HG03095 (cell line): ENCODE data around the gene GABRR2.
"Not testable (repeated sequence)": the region's sequence is repeated elsewhere in the genome, so short reads cannot be mapped to it uniquely, and the experiment has no call there.

Experiments used
- ATAC-seq: cut with Tn5 transposase; IDR thresholded peaks from one replicate; pipeline ENCODE4 v1.9.1; 2021; ENCODE audit warnings: moderate library complexity; ENCODE audit not compliant: unreplicated experiment

The GABRR2 gene

GRCh38 chr6:89260832-89261231, 54.3 kb downstream of the GABRR2 start:
- no peak for ATAC-seq

GRCh38 chr6:89260310-89260709, 54.8 kb downstream of the GABRR2 start:
- ATAC-seq = no peak

GRCh38 chr6:89258912-89259311, 56.2 kb downstream of the GABRR2 start:
- ATAC-seq = peak; percentile 64

- no peak for ATAC-seq
These were observed 57.3 kb downstream of the GABRR2 start for GRCh38 chr6:89257781-89258180.

GRCh38 chr6:89257346-89257745, 57.8 kb downstream of the GABRR2 start:
- ATAC-seq = no peak

GRCh38 chr6:89255417-89255816, 59.7 kb downstream of the GABRR2 start:
- ATAC-seq = no peak

GRCh38 chr6:89254569-89254968, 60.5 kb downstream of the GABRR2 start:
- ATAC-seq = no peak

- no peak for ATAC-seq
These were observed 62.2 kb downstream of the GABRR2 start for GRCh38 chr6:89252907-89253306.

GRCh38 chr6:89251976-89252375, 63.1 kb downstream of the GABRR2 start:
- ATAC-seq = no peak

- no peak for ATAC-seq
These were observed 63.9 kb downstream of the GABRR2 start for GRCh38 chr6:89251170-89251569.

- ATAC-seq = no peak
These were observed 64.9 kb downstream of the GABRR2 start for GRCh38 chr6:89250239-89250638.

- no peak for ATAC-seq
These were observed 70.7 kb downstream of the GABRR2 start for GRCh38 chr6:89244241-89244985.

GRCh38 chr6:89243331-89243629, 71.8 kb downstream of the GABRR2 start:
- no peak for ATAC-seq

GRCh38 chr6:89242574-89243330, 72.3 kb downstream of the GABRR2 start:
- no peak for ATAC-seq

GRCh38 chr6:89239338-89239737, 75.8 kb downstream of the GABRR2 start:
- no peak for ATAC-seq

GRCh38 chr6:89237158-89237557, 77.9 kb downstream of the GABRR2 start:
- ATAC-seq = no peak

GRCh38 chr6:89233605-89234004, 81.5 kb downstream of the GABRR2 start:
- not testable (repeated sequence) for ATAC-seq

GRCh38 chr6:89222712-89223039, 92.4 kb downstream of the GABRR2 start:
- no peak for ATAC-seq

GRCh38 chr6:89221971-89222711, 93.0 kb downstream of the GABRR2 start:
- ATAC-seq = no peak

GRCh38 chr6:89221129-89221528, 94.0 kb downstream of the GABRR2 start:
- no peak for ATAC-seq

GRCh38 chr6:89217299-89217910, 97.7 kb downstream of the GABRR2 start, which contains the start of gene GABRR1:
GABRR1 (minus strand) TSS chr6:89217358; CDS start chr6:89217322, 36 bp downstream.
- ATAC-seq = no peak
